K562 (cell line): Measurements from ENCODE around the gene COL7A1. TPM values are rescaled to one million over a fixed set of nuclear protein-coding genes. Genes with fewer than 3 reads are reported as not detected.
A peak's percentile ranks its signal among the peaks of the same experiment; 100 is the strongest.

ENCODE experiments used
- BRD4 ChIP-seq: fragments of 200-600 bp; sonication (generic); IDR thresholded peaks from 2 replicates; pipeline ENCODE4 v1.6.1; 2017; ENCODE audit warnings: inconsistent platforms
- CEBPZ ChIP-seq: fragments of 150-350 bp; IDR thresholded peaks from 2 replicates; pipeline ENCODE4 v1.6.1; 2014; ENCODE audit warnings: low read depth, mild to moderate bottlenecking, low read length, borderline replicate concordance
- CHD4 ChIP-seq: fragments of 200-600 bp; sonication (generic); IDR thresholded peaks from 3 replicates; pipeline ENCODE4 v1.6.1; 2012; ENCODE audit warnings: low read depth, mild to moderate bottlenecking, mixed read lengths, low read length, inconsistent platforms; ENCODE audit not compliant: insufficient read depth, insufficient replicate concordance, poor library complexity, severe bottlenecking
- ELK3 ChIP-seq: fragments of 450-650 bp; formaldehyde crosslinking; IDR thresholded peaks from 2 replicates; pipeline ENCODE4 v1.4.0; 2020; ENCODE audit warnings: mild to moderate bottlenecking
- IRF9 ChIP-seq: fragments of 450-650 bp; IDR thresholded peaks from 2 replicates; pipeline ENCODE4 v1.6.1; 2016; ENCODE audit warnings: missing biosample characterization, missing genetic modification characterization
- JUND ChIP-seq, 2 experiments: IDR thresholded peaks; 2 replicates in 1 of 2; 3 replicates in 1 of 2; pipeline ENCODE4 v1.6.1; 2011; ENCODE audit warnings: borderline replicate concordance in 2 of 2, low read depth in 2 of 2, low read length in 2 of 2, improper control_type of control experiment in 1 of 2, missing biosample characterization in 1 of 2, missing genetic modification characterization in 1 of 2, missing genetic modification reagents in 1 of 2
- KAT7 ChIP-seq: sonication (generic); formaldehyde crosslinking; IDR thresholded peaks from 2 replicates; pipeline ENCODE4 v1.8.0; 2022; ENCODE audit warnings: missing genetic modification reagents, mild to moderate bottlenecking, borderline replicate concordance
- MXD1 ChIP-seq: fragments of 250-450 bp; sonication (Bioruptor Pico); IDR thresholded peaks from 2 replicates; pipeline ENCODE4 v1.8.0; 2021; ENCODE audit warnings: borderline replicate concordance, mild to moderate bottlenecking, moderate library complexity; ENCODE audit not compliant: poor library complexity, severe bottlenecking
- NRF1 ChIP-seq, 2 experiments: fragments of 450-650 bp; IDR thresholded peaks in 1 of 2; conservative IDR thresholded peaks in 1 of 2; 2 replicates each; pipeline ENCODE4 v1.6.1; 2014; ENCODE audit warnings: mild to moderate bottlenecking in 2 of 2
- PML ChIP-seq: IDR thresholded peaks from 2 replicates; pipeline ENCODE4 v1.6.1; 2012; ENCODE audit warnings: low read length, inconsistent platforms
- SNRNP70 ChIP-seq: fragments of 200-400 bp; formaldehyde crosslinking; optimal IDR thresholded peaks from 2 replicates; pipeline ENCODE3; 2017; ENCODE audit warnings: low read depth, low read length
- TAF9B ChIP-seq: fragments of 450-650 bp; IDR thresholded peaks from 2 replicates; pipeline ENCODE4 v1.6.1; 2018; ENCODE audit warnings: mild to moderate bottlenecking; ENCODE audit not compliant: partially characterized antibody
- polyA plus RNA-seq, 8 experiments: library from polyadenylated mRNA; depleted of rRNA in 4 of 8; stranded (reverse) in 5 of 8; unstranded in 3 of 8; fragments of >200 nt; fragmentation: Nextera tagmentation in 2 of 8; fragmentation: Illumina TruSeq in 1 of 8; extraction: Ambion mirVana in 2 of 8; extraction: Trizol in 1 of 8; gene quantifications; 2 replicates each; pipeline versions ENCODE4 v1.2.1 to v1.2.3, GENCODE V29; 2011 to 2014; ENCODE audit warnings: inconsistent platforms in 1 of 8, missing spikeins in 1 of 8
- total RNA-seq, 7 experiments: library from RNA; depleted of rRNA in 6 of 7; stranded (reverse); fragments of >200 nt in 6 of 7; fragmentation: Illumina TruSeq in 2 of 7; extraction: Trizol in 2 of 7; gene quantifications; 2 replicates each; pipeline versions ENCODE4 v1.2.1 to v1.2.3, GENCODE V29; 2011 to 2021; ENCODE audit warnings: low replicate concordance in 1 of 7

Gene COL7A1
- total and polyA plus RNA-seq, 9 of the 15 experiments (the other 6 are each of a cell fraction or from before 2014, with no cell fraction given): 0.09 to 0.66 (median 0.35) TPM; not detected in 3

GRCh38 chr3:48555231-48555948 lies 39.7 kb downstream of the COL7A1 start (continued):
- TF ChIP-seq CEBPZ: no peak
- TF ChIP-seq BRD4: no peak
- peak; percentile 50; the same call in 1 of the 2 replicates for TF ChIP-seq JUND (IDR thresholded peaks at IDR 0.05; ENCODE audit: borderline replicate concordance, low read depth, low read length)
- TF ChIP-seq JUND (tag; IDR thresholded peaks at IDR 0.05; ENCODE audit: borderline replicate concordance, low read depth, low read length): peak; percentile 53; the same call in 1 of the 3 replicates
- TF ChIP-seq NRF1 (conservative IDR thresholded peaks at IDR 0.05 in 1 of 2, IDR thresholded peaks at IDR 0.05 in 1 of 2): 0 out of 4 replicates have a peak, but pooled peaks of 1 of the 2 experiments have one; percentile 20
- no peak for TF ChIP-seq KAT7 (CRISPR knock-in tag)
- TF ChIP-seq SNRNP70: no peak
- no peak for TF ChIP-seq IRF9 (tag)
- no peak for TF ChIP-seq CHD4
- no peak for TF ChIP-seq TAF9B
- no peak for TF ChIP-seq ELK3 (CRISPR knock-in tag)
- TF ChIP-seq PML: peak; percentile 79
- no peak for TF ChIP-seq MXD1
